ENCODE data around the gene FARP2.
"Not testable (repeated sequence)": the region's sequence is repeated elsewhere in the genome, so short reads cannot be mapped to it uniquely, and the experiment has no call there.

Gene FARP2, protein sequence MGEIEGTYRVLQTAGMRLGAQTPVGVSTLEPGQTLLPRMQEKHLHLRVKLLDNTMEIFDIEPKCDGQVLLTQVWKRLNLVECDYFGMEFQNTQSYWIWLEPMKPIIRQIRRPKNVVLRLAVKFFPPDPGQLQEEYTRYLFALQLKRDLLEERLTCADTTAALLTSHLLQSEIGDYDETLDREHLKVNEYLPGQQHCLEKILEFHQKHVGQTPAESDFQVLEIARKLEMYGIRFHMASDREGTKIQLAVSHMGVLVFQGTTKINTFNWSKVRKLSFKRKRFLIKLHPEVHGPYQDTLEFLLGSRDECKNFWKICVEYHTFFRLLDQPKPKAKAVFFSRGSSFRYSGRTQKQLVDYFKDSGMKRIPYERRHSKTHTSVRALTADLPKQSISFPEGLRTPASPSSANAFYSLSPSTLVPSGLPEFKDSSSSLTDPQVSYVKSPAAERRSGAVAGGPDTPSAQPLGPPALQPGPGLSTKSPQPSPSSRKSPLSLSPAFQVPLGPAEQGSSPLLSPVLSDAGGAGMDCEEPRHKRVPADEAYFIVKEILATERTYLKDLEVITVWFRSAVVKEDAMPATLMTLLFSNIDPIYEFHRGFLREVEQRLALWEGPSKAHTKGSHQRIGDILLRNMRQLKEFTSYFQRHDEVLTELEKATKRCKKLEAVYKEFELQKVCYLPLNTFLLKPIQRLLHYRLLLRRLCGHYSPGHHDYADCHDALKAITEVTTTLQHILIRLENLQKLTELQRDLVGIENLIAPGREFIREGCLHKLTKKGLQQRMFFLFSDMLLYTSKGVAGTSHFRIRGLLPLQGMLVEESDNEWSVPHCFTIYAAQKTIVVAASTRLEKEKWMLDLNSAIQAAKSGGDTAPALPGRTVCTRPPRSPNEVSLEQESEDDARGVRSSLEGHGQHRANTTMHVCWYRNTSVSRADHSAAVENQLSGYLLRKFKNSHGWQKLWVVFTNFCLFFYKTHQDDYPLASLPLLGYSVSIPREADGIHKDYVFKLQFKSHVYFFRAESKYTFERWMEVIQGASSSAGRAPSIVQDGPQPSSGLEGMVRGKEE

DNA sequence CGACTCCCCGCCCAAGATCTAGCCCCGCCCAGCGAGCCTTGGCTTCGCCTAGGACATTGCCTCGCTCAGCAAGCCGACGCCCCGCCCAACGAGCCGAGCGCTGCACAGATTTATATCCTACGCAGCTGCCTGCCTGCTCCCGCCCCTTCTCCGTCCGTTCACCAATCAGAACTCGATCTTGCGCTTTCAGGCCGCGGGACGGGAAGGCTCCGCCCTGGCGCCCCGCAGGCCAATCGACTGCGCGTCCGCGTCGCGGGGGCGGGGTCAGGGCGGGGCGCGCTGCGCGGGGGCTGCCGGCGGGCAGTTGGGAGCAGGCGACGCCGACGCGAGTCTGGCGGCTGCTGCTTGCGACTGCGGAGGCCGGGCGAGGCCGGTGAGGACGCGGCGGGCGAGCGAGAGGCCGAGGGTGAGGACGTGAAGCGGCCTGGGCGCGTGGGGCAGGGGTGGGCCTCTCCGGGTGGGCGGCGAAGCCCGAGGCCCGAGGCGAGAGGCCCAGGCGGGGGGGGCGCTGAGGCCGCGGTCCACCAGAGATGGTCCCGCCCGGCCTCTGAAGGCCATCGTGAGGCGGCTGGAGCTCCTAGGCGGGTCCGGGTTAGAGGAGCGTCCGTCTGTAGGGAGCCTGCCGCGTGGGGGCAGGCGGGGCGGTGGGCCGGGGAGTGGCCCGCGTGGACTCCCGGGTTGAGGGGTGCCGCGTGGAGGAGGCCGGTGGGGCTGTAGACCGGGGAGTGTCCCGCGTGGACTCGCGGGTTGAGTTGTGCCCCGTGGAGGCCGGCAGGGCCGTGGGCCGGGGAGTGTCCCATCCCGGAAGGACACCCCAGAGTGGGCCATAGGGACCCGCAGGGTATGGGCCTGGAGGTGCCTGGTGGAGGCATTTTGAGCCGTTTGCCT, at the start of gene FARP2:
TSS of gene FARP2 (plus strand) at position 303 of the 888 bp plus-strand sequence. CDS start 16,823 bp downstream, outside the sequence.
- DNase-seq (ENCODE audit: low read depth) = peak; percentile 99

DNA sequence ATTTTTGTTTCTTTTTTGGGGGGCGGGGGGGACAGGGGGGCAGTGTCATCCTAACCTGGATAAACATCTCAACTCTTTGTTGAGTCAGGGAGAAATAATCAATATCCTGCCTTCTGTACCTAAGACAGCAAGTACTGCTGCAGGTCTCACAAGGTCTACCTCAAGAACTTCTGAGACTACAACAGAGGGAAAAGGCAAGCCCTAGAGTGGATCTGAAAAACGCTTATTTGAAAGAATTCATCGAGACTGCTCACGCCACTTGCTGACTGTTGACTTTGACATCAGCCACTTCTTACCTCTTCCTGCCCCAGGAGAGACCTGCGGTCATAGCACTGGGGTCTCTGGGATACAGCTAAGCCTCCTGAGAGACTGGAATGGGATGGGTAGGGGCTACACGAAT, 49.0 kb upstream of the FARP2 start:
- DNase-seq (ENCODE audit: low read depth) = no peak

DNA sequence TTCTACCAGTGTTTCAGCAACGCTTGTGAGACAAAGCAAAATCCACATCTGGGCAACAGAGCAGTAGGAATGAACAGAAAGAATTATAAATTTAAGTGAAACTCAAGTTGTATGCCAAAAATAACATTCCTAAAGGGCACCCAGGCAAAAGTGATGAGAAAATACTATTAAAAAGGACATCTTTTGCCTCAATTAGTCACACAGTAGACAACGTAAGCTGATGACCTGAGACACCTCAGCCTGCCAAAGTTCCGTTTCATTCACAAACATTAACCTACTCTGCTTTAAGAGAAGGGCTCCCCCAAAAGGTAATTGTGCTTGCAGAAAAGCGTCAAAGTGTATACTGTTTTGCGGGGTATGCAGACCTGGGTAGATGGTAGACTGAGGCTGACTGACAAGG, 47.8 kb upstream of the FARP2 start:
- DNase-seq (ENCODE audit: low read depth) = peak; percentile 38

DNA sequence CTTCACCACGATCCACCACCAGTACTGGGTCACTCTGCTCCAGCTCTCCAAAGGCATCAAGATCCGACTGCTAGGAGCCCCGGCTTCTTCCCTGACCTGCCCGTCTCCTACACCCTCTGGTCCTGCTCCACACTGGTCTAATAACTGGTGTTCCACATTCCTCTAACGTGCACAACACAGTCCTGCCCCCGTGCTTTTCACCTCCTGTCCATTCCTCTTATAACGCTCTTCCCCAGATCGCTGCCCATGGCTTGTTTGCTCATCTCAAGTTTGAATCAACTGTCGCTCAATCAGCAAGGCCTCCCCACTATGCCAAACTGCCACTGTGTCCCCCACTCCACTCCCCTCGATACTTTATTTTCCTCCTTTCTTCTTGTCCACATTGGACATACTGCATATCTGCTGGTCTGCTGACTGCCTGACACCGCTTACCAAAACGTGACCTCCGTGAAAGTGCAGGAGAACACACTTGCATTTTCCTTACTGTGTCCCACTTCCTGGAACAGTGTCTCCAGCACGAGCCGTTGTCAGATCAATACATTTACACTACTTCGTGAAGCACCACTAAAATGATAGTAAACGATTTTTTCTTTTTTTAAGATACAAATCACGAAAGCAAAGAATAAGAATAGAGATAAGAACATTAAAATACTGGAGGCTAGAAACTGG, 47.1 kb upstream of the FARP2 start:
- DNase-seq (ENCODE audit: low read depth) = no peak

DNA sequence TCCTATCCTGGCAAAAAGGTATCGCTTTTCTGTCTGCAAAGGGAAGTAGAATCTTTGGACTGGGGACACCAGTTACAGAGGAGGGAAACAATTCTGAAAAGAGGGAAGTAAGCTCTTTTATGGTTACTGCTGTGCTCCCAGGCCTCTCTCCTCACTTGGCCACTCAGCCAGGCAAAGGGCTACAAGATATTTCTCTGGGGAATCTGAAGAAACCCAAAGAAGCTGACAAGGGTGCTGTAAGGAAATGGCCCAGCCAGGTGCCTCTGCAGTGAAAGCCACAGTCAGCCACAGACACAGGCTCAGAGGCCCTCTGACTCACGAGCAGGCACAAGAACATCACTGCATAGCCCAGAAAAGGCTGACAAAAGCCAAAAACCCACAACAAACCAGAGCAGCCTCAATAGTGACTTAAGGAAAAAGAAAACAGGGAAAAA, 46.4 kb upstream of the FARP2 start:
- DNase-seq (ENCODE audit: low read depth) = peak; percentile 73

DNA sequence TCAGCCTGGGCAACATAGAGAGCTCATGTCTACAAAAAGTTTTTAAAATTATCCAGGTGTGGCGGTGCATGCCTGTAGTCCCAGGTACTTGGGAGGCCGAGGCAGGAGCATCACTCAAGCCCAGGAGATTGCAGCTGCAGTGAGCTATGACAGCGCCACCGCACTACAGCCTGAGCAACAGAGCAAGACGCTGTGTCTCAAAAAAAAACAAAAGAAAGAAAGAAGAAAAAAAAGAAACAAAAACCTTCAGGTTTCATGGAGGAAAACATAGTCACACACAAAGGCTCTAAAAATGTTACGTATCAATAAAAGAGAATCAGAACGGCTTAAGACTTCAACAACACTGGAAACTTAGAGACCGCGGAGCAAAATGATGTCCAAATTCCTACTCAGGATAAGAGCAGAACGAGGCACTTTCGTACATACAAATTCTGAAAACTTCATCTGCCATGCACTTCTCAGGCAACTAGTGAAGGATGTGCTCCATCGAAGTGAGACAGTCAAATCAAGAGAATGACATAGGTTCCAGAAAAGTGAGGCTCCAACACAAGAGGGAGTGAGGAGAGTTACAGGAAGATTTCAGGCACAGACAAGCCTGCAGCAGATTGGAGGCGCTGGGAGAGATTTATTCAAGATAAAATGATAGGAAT, 45.0 kb upstream of the FARP2 start:
- no peak for DNase-seq (ENCODE audit: low read depth)

DNA sequence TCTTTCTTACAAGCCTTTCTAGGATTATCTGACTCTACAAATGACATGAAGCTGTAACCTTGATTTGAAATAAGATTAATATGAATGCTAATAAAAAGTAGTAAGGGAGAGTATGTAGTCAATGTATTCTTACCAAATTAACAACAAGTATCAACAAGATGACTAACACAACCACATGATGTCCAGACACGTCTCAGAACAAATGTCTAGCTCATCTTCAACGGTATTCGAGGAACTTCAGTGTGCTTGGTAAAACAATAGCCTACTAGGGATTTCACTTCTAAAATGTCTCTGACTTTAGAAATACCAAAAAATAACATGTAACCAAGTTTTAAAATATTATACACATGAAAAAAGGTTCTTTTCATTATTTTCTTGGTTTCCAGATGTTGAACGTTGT, 44.0 kb upstream of the FARP2 start:
- peak; percentile 87 for DNase-seq (ENCODE audit: low read depth)

DNA sequence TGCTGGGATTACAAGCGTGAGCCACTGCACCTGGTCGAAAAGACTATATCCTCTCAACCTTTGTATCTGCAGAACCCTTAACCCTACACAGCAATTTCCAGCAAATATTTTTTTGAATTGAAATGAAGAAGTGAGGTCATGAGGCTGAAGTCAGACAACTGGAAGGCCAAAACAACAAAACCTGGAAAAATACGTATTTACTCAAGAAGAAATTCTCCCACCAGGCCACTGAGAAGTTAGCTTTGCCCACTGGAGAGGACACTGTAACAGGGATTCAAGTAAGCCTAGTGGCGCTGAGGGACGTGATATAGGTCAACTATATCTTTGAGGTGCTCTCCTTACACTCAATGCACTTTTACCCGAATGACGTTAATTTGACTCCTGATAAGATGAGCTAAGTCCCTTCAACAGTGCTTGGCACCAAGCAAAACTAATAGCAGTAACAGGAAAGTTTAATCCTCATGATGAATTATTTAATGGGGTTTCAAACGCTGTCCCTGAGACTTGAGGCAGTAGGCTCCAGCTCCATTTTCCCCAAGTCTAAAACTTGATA, 42.5 kb upstream of the FARP2 start:
- DNase-seq (ENCODE audit: low read depth) = no peak

DNA sequence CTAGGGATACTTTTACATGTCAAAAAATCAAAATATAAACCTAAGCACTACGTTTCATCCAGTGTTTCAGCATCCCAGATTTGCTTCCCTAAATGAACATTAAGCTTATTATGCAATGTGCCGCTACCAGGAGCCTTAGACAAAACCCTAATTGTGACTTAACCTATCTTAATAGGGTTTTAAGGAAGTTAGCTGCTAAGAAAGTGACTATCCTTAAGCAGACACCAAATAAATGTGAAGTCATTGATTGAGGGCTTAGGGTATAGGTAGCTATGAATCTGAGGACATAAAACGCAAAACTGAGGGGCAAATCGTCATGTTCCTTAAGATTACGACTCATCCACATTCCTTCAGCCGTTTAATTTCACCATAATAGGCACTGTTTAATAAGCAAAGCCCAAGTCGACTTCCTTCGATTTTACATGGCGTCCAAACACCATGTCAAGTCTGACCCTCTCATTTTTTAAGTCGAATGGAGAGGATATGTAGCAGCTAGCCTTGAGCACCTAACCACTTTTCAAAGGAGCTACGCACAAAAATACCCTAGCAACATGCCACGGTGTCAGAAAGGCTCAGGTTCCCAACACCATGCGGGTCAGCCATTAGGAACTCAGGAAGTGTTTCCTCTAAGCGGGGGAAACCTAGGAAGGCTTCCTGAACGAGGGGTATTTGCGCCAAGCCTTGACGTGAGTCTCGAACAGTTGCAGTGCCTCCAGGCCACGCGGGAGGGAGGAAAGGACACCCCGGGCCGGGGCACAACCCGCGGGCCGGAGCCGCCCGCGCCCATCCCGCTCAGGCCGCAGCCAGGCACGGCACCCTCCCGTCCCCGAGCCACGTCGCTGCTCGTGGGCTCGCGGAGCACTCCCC, 41.6 kb upstream of the FARP2 start:
- peak; percentile 67 for DNase-seq (ENCODE audit: low read depth)

DNA sequence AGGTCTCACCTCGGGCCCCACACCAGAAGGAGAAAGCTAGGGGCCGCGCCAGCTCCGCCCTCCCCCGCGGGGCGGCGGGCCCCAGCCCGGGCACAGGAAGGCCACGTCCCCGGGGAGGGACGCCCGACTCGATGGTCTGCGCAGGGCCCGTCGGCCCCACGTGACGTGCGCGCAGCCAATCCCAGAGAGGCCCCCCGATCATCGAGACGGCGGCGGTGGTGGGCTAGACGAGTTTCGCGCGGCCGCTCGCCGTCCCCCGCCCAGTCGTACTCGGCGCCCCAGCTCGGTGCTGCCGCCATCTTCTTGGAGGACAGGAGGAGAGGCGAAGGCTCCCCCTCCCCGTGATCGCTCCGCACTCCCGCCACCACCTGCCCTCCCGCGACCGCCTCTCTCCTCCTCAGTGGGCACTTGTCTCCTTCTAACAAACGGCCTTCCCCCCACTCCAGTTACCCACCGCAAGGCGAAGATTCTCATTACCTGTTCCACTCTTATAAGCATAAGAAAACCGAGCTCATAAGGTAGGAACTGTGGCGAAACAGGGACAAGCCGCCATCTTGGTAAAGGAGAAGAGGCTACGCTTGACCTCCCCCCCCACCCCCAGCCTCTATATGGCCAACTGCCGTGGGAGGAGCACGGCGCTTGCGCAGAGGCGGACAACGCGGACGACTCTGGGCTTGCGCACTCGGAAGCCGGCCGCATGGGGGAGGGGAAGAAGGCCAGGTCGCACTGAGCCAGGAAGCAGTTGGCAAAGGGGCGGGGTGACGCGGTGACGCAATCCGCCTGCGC, 40.8 kb upstream of the FARP2 start, which contains the start of gene HDLBP:
TSS of gene HDLBP (minus strand) at position 580 of the 786 bp plus-strand sequence. CDS start 48,803 bp downstream, outside the sequence.
- DNase-seq (ENCODE audit: low read depth) = peak; percentile 99

DNA sequence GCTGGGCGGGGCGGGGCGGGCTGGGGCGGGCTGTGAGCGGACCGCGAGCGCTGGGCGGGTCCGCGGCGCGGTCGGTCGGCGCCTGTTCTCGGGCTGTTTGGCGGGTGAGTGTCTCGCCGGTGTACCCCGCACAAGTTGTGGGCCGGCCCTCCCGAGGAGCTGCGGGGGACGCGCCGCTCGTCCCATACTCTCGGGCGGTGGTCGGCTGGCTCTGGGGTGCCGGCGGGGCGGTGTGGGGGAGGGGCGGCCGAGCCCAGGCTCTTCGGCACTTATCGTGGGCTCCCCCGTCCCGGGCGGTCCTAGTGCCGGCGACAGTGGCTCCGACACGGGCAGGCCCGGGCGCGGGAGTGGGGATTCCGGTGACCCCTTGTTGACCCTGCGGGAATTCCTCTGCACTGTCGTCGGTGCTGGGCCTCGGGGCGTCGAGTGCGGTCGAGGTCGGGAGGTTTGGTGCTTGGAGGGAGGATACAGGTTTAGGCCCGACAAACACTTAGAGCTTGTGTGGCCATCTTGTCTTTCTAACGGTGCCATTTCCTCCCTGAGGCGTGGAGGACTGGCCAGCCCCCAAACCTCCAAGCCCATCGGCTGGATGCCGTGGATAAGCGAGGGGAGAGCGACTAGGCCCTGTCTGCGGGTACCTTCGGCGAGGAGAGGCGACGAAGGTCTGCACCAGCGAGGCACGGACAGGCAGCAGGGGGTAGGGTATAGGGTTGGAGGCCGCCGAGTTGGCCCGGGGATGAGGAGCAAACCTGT, 40.0 kb upstream of the FARP2 start, which contains the start of gene SEPTIN2:
TSS of gene SEPTIN2 (plus strand) at position 47 of the 753 bp plus-strand sequence. CDS start 8,308 bp downstream, outside the sequence.
- DNase-seq (ENCODE audit: low read depth) = peak; percentile 54

DNA sequence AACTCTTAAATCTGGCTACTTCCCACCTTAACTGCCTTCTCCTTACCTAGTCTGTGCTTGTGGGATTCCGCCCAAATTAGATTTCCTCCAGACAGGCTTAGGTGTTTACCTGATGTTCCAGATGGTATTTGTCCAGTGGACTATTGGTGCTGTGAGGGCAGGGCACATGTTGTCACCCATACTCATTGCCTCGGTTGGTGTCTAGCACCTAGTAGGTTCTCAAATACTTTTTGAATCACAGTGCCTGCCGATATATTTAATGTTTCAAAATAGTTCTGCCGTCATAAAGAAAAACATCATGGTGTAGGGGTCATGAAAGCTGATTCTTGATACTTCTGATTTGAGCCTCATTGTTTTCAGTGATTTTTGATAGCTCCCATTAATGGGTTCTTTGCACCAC, 39.3 kb upstream of the FARP2 start:
- no peak for DNase-seq (ENCODE audit: low read depth)

DNA sequence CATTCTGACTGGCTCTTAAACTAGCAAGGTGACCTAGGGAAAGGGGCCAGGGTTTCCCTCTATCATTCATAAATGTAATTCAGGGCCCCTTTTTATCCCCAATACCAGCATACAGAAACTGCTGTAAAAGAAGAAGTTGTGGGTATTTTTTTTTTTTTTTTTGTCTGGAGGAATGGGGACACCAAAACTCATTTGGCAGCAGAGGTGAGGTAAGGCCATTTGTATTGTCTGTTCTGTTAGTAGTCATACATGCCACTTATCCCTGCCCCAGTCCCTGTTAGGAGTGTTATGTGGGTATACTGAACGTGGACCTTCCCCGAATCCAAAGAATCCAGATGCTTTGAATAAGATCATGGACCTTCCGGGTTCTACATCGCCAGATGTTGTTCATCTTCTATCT, 38.7 kb upstream of the FARP2 start:
- no peak for DNase-seq (ENCODE audit: low read depth)

DNA sequence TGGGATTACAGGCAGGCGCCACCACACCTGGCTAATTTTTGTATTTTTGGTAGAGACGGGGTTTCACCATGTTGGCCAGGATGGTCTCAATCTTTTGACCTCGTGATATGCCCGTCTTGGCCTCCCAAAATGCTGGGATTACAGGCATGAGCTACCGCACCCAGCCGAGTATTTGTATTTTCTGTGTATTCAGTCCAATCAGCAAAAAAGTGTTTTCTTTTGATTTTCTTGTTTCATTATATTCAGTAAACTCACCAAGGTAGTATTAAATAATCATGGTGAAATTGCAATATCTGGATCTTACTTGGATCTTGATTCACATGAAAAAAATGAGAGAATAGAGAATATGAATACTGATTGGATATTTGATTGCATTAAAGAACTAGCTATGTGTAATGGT, 37.3 kb upstream of the FARP2 start:
- not testable (repeated sequence) for DNase-seq (ENCODE audit: low read depth)

DNA sequence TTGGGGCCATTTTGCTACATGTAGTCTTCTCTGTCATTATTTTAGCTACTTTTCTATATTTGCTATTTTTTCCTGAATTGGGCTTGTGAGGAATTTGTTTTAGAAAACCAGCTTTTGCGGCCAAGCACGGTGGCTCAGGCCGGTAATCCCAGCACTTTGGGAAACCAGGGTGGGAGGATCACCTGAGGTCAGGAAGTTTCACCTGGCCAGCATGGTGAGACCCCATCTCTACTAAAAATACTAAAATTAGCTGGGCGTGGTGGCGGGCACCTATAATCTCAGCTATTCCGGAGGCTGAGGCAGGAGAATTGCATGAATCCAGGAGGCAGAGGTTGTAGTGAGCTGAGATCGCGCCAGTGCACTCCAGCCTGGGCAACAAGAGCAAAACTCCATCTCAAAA, 35.7 kb upstream of the FARP2 start:
- no peak for DNase-seq (ENCODE audit: low read depth)

DNA sequence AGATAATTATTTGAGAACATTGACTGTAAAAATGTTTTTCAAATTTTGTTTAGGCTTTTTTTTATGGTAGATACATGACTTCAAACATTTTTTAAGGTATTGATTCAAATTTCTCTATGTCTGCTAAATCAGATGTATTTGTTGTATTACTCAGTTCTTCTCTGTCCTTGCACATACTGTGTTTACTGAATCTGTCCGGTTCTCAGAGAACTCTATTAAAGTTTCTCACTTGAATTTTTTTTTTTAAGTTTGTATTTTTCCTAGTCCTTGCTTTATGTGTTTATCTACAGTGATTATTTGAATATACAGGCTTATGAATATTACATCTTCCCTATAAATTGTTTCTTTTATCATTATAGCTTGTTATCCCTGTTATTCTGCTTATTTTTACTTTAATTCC, 35.1 kb upstream of the FARP2 start:
- DNase-seq (ENCODE audit: low read depth) = no peak

DNA sequence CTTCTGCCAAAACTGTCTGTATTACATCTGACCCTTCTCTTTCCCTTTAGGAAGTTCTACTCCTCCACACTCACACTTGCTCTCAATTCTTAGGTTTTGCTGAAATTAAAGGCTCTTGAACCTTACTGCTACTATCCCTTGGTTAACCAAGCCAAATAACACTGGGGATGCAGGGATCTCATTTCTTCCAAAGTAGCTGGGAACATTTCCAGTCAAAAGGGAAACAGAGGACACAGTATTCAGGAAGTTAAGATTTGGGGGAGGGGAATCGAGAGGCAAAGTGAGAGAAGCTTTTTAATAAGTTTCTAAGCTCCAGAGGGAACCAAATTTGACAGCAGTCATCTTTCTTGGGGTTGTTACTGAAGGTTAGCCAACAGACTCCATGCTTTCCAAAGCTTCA, 34.2 kb upstream of the FARP2 start:
- no peak for DNase-seq (ENCODE audit: low read depth)

All from iris pigment epithelial cell (primary cell).